ENCODE data around the gene RNF31. TPM values are rescaled to one million over a fixed set of nuclear protein-coding genes. Genes with fewer than 3 reads are reported as not detected.
A peak's percentile ranks its signal among the peaks of the same experiment; 100 is the strongest.

Gene RNF31
- total and polyA plus RNA-seq, 2 of the 13 experiments (the other 11 are each of a cell fraction or from before 2014, with no cell fraction given): 48.2 to 86.8 TPM

DNA sequence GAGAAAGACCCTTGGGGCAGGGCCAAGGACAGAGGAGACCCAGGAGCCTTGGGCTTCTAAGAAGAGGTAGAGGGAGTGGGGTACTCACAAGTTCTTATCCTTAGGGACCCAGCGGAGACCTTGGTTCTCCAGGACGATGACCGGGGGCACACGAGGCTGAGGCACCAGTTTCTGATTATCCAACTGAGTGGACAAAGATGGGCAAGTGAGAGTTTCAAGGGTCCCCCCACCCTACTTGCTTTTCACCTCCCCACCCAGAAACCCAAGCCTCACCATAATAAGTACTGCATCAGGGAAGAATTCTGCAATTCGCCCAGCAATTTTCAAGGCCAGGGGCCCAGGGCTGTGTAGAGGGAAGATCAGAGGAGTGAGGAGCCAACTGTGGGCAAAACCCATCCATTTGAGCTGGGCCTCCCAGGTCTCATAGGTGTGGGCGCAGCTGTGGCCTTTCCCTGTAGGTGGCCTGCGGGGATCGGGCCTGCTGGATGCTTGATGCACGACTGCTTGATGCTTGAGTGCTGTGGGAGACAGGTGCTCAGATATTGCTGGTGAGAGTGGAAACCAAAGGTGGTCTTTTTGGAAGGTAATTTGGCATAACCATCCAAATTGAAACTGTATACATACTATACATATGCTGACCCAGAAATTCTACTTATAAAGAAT is 7.9 kb upstream of the RNF31 start (continued):
- no peak for TF ChIP-seq ZNF224 (CRISPR knock-in tag; IDR thresholded peaks at IDR 0.05)
- peak; percentile 37; the same call in 1 of the 2 replicates for TF ChIP-seq ZC3H4 (CRISPR knock-in tag; IDR thresholded peaks at IDR 0.05; ENCODE audit: borderline replicate concordance)
- TF ChIP-seq FOXJ3 (CRISPR knock-in tag; IDR thresholded peaks at IDR 0.05; ENCODE audit: borderline replicate concordance): no peak
- TF ChIP-seq NRL (CRISPR knock-in tag; IDR thresholded peaks at IDR 0.05; ENCODE audit: borderline replicate concordance): no peak
- no peak; the same call in 2 of the 3 replicates for TF ChIP-seq MXI1 (IDR thresholded peaks at IDR 0.05; ENCODE audit: borderline replicate concordance, low read depth, low read length)
- TF ChIP-seq, protein P1, sequence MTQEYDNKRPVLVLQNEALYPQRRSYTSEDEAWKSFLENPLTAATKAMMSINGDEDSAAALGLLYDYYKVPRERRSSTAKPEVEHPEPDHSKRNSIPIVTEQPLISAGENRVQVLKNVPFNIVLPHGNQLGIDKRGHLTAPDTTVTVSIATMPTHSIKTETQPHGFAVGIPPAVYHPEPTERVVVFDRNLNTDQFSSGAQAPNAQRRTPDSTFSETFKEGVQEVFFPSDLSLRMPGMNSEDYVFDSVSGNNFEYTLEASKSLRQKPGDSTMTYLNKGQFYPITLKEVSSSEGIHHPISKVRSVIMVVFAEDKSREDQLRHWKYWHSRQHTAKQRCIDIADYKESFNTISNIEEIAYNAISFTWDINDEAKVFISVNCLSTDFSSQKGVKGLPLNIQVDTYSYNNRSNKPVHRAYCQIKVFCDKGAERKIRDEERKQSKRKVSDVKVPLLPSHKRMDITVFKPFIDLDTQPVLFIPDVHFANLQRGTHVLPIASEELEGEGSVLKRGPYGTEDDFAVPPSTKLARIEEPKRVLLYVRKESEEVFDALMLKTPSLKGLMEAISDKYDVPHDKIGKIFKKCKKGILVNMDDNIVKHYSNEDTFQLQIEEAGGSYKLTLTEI (CRISPR knock-in tag; conservative IDR thresholded peaks at IDR 0.05): no peak
- TF ChIP-seq FOXO1 (CRISPR knock-in tag; IDR thresholded peaks at IDR 0.05): 0 out of 2 replicates have a peak, but pooled peaks have one; percentile 17
- TF ChIP-seq XRCC5 (optimal IDR thresholded peaks at IDR 0.05; ENCODE audit: low read length): peak; percentile 72
- TF ChIP-seq, protein P2, sequence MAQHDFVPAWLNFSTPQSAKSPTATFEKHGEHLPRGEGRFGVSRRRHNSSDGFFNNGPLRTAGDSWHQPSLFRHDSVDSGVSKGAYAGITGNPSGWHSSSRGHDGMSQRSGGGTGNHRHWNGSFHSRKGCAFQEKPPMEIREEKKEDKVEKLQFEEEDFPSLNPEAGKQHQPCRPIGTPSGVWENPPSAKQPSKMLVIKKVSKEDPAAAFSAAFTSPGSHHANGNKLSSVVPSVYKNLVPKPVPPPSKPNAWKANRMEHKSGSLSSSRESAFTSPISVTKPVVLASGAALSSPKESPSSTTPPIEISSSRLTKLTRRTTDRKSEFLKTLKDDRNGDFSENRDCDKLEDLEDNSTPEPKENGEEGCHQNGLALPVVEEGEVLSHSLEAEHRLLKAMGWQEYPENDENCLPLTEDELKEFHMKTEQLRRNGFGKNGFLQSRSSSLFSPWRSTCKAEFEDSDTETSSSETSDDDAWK (CRISPR knock-in tag; IDR thresholded peaks at IDR 0.05): no peak
- TF ChIP-seq TCF12 (IDR thresholded peaks at IDR 0.05): no peak
- no peak for TF ChIP-seq TCF12 (CRISPR knock-in tag; IDR thresholded peaks at IDR 0.05)
- TF ChIP-seq, protein P3, sequence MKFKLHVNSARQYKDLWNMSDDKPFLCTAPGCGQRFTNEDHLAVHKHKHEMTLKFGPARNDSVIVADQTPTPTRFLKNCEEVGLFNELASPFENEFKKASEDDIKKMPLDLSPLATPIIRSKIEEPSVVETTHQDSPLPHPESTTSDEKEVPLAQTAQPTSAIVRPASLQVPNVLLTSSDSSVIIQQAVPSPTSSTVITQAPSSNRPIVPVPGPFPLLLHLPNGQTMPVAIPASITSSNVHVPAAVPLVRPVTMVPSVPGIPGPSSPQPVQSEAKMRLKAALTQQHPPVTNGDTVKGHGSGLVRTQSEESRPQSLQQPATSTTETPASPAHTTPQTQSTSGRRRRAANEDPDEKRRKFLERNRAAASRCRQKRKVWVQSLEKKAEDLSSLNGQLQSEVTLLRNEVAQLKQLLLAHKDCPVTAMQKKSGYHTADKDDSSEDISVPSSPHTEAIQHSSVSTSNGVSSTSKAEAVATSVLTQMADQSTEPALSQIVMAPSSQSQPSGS (CRISPR knock-in tag; IDR thresholded peaks at IDR 0.05): 0 out of 2 replicates have a peak, but pooled peaks have one; percentile 33
- TF ChIP-seq ATM (IDR thresholded peaks at IDR 0.05; ENCODE audit: borderline replicate concordance): no peak
- TF ChIP-seq SP4 (CRISPR knock-in tag; IDR thresholded peaks at IDR 0.05): no peak
- TF ChIP-seq, protein P4, sequence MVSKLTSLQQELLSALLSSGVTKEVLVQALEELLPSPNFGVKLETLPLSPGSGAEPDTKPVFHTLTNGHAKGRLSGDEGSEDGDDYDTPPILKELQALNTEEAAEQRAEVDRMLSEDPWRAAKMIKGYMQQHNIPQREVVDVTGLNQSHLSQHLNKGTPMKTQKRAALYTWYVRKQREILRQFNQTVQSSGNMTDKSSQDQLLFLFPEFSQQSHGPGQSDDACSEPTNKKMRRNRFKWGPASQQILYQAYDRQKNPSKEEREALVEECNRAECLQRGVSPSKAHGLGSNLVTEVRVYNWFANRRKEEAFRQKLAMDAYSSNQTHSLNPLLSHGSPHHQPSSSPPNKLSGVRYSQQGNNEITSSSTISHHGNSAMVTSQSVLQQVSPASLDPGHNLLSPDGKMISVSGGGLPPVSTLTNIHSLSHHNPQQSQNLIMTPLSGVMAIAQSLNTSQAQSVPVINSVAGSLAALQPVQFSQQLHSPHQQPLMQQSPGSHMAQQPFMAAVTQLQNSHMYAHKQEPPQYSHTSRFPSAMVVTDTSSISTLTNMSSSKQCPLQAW (CRISPR knock-in tag; IDR thresholded peaks at IDR 0.05): no peak
- 0 out of 2 replicates have a peak, but pooled peaks have one; percentile 57 for TF ChIP-seq ZNF230 (CRISPR knock-in tag; IDR thresholded peaks at IDR 0.05)
- TF ChIP-seq CC2D1A (CRISPR knock-in tag; IDR thresholded peaks at IDR 0.05): no peak
- TF ChIP-seq, protein P5, sequence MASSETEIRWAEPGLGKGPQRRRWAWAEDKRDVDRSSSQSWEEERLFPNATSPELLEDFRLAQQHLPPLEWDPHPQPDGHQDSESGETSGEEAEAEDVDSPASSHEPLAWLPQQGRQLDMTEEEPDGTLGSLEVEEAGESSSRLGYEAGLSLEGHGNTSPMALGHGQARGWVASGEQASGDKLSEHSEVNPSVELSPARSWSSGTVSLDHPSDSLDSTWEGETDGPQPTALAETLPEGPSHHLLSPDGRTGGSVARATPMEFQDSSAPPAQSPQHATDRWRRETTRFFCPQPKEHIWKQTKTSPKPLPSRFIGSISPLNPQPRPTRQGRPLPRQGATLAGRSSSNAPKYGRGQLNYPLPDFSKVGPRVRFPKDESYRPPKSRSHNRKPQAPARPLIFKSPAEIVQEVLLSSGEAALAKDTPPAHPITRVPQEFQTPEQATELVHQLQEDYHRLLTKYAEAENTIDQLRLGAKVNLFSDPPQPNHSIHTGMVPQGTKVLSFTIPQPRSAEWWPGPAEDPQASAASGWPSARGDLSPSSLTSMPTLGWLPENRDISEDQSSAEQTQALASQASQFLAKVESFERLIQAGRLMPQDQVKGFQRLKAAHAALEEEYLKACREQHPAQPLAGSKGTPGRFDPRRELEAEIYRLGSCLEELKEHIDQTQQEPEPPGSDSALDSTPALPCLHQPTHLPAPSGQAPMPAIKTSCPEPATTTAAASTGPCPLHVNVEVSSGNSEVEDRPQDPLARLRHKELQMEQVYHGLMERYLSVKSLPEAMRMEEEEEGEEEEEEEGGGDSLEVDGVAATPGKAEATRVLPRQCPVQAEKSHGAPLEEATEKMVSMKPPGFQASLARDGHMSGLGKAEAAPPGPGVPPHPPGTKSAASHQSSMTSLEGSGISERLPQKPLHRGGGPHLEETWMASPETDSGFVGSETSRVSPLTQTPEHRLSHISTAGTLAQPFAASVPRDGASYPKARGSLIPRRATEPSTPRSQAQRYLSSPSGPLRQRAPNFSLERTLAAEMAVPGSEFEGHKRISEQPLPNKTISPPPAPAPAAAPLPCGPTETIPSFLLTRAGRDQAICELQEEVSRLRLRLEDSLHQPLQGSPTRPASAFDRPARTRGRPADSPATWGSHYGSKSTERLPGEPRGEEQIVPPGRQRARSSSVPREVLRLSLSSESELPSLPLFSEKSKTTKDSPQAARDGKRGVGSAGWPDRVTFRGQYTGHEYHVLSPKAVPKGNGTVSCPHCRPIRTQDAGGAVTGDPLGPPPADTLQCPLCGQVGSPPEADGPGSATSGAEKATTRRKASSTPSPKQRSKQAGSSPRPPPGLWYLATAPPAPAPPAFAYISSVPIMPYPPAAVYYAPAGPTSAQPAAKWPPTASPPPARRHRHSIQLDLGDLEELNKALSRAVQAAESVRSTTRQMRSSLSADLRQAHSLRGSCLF (CRISPR knock-in tag; IDR thresholded peaks at IDR 0.05; ENCODE audit: borderline replicate concordance): no peak

All from HepG2 (cell line).